GM21576 (cell line): ENCODE data around the gene DBNL.
"Not testable (repeated sequence)": the region's sequence is repeated elsewhere in the genome, so short reads cannot be mapped to it uniquely, and the experiment has no call there.

Source experiments
- ATAC-seq: cut with Tn5 transposase; IDR thresholded peaks from one replicate; pipeline ENCODE4 v1.9.1; 2021; ENCODE audit warnings: mild to moderate bottlenecking, moderate library complexity; ENCODE audit not compliant: unreplicated experiment

The DBNL gene

GRCh38 chr7:44044315-44045225 is at the start of gene DBNL:
DBNL (plus strand) TSS chr7:44044702; CDS start chr7:44044738, 36 bp downstream.
- peak; percentile 62 for ATAC-seq

DNA sequence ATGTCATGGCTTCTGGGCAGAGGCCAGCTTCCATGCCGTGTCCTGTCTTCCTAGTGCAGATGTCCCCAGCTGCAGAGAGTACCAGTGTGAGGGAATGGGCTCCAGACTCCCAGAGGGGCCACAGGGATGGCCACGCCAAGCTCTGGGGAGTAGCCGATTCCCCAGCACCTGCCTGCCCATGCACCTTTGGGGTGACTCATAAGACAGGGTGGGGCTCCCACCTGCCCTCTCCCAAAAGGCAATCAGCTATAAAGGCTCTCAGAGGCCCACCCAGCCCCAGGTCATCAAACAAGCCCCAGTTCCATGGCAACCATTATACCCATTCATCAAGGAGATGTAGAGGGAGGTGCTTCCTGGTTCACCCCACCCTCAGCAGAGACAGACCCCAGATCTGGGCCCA is 47.0 kb upstream of the DBNL start, which contains the start of gene SPDYE1:
Gene SPDYE1 (plus strand): TSS at position 366 of the 400 bp plus-strand sequence. CDS start 2,053 bp downstream, outside the sequence.
- not testable (repeated sequence) for ATAC-seq

DNA sequence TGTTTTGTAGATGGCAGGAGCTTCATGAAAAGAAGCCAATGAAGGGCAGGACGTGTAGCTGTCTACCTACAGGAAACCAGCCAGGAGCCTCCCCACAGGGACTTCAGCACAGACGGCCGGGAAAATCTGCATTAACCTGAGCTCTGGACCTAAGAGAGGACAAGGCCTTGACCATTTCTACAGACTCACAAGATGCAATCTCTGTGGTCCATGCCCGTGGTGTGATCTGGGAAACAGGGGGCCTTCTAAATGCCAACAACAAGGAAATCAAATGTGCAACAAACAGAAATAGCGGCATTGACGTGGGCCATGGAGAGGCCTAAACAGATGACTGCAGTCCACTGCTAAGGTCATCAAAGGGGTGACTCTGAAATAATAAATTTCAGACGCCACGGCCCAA is 32.4 kb upstream of the DBNL start:
- not testable (repeated sequence) for ATAC-seq

- not testable (repeated sequence) for ATAC-seq
Measured at GRCh38 chr7:44015090-44015489, 29.4 kb upstream of the DBNL start.

DNA sequence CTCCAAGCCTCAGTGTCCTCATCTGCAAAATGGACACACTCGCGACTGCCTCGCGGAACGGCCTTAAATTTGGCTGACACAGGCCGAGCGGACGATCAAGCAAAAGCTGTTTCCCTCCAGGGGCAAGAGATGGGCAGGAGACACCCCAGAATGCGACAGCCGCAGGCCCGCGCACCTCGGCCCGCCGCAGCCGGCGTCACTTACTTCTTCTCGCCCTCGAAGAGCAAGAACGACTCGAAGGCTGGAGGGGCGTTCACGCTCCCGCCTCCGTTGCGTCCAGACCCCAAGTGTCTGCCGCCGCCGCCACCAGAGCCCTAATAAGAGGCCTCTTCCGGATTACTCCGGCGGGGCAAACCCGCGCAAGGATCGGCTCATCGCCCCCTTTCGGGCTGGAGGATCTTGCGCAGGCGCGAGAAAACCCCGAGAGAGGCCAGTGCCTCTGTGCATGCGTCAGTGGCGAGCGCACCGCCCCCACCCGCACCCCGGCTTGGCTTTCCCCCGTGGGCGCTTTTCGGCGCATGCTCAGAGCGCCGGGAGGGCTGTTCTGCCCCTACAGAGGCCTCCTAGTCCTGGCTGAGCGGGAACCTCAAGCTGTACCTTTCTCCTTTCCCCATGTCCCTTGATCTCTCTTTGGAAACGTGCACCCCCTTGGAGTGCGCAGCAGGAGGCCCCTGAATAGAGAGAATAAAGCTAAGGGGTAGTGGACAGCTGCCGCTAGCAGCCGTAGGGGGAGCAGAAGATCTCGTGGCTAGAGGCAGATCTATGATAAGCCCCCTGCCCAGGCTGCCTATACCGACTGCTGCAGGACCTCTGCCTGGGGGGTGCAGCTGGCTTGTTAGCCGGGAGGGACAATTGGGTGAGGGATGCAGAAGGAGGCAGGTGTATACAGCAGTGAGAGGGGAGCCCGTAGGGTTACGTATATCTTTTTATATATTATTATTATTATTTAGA is 25.4 kb upstream of the DBNL start:
- peak; percentile 92 for ATAC-seq

GRCh38 chr7:44019825-44020224 is 24.7 kb upstream of the DBNL start:
- not testable (repeated sequence) for ATAC-seq

- ATAC-seq = not testable (repeated sequence)
Measured at GRCh38 chr7:44022069-44022468, 22.4 kb upstream of the DBNL start.

DNA sequence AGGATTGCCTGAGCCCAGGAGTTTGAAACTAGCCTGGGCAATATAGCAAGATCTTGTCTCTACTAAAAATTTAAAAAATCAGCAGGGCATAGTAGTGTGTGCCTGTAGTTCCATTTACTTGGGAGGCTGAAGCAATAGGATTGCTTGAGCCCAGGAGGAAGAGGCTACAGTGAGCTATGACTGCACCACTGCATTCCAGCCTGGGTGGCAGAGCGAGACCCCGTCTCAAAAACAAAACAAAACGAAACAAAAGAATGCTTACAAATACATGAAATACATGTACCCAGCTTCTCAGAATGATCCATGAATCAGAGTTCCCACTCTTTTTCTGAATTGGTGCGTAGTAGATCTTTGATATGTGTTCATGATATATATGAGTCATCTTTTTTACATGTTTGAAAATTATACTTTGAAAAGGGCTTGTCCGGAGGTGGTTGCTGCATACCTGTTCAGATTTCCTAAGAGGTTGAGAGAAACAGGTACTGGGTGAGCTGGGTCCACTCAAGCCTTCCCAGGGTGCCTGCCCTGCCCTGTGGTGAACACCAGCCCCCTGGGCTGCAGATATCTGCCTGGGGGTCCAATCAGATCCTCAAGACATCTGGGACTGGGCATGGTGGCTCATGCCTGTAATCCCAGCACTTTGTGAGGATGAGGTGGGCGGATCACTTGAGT is 21.6 kb upstream of the DBNL start:
- not testable (repeated sequence) for ATAC-seq

- ATAC-seq = not testable (repeated sequence)
Measured at GRCh38 chr7:44029433-44029832, 15.1 kb upstream of the DBNL start.

DNA sequence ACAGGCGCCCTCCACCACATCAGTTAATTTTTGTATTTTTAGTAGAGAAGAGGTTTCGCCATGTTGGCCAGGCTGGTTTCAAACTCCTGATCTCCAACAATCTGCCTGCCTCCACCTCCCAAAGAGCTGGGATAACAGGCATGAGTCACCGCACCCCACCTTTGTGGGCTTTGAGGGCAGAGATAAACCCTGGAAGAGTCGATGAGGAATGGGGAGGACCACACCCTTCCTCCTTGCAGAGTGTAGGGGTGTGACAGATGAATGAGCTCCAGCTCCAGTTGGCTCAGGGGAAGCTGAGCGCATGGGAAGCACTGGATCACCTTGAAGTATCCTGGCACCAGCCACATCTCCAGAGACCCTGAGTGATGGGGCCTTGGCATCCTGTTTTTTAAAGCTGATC is 14.5 kb upstream of the DBNL start:
- ATAC-seq = not testable (repeated sequence)

DNA sequence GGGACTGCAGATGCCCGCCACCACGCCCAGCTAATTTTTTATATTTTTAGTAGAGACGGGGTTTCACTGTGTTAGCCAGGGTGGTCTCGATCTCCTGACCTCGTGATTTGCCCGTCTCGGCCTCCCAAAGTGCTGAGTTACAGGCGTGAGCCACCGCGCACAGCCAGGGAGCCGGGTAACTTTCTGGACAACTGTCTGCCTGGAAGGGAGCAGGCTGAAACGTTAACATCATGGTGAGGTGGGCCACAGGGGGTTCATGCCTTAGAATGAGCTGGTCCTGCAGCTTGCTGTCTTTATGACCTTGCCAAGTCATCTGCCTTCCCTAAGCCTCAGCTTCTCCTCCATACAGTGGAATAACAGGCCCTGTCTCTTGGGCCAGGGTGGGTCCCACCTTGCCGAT is 13.2 kb upstream of the DBNL start:
- not testable (repeated sequence) for ATAC-seq

DNA sequence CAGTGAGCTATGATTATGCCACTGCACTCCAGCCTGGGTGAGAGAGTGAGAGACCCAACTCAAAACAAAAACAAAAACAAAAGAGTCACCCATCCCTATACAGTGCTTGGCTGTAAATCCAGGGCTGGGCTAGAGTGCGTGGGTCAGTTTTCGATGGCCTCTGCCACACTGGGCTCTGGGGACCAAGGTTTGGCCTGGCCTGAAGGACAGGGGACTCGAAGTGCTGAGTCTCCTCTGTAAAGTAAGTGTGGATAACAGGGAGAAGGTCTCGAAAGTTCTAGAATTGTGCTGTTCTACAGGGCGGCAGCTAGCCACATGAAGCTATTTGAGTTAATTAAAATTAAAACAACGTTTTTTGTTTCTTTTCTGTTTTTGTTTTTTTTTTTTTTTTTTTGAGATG is 12.5 kb upstream of the DBNL start:
- not testable (repeated sequence) for ATAC-seq

DNA sequence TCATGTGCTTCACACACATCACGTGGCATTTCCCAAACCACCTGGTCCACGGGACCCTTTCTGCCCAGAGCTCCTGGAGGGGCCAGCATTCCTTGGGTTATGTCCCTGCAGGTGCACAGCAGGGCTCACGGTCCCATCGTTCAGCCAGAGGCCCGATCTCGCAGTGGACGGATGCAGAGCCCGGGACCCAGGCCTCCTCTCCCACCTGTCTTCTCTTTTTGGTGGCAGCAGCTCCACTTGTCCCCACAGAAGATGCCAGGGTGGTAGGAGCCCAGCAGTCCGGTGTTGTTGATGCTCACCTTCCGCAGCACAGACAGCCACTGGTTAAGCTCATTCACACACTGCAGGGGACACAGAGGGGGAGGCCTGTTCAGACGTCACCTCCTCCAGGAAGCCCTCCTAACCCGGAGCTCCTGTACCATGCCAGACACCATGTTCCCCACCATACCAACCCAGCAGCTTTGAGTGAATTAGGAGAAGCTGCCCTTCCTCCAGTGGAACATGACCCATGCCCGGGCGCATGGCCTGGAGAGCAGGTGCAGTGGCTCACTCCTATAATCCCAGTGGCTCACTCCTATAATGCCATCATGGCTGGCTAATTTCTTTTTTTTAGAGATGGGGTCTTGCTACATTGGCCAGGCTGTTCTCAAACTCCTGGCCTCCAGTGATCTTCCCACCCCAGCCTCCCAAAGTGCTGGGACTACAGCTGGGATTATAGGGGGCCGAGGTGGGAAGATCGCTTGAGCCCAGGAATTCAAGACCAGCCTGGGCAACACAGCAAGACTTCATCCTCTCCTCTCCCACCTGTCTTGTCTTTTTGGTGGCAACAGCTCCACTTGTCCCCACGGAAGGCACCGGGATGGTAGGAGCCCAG is 10.3 kb upstream of the DBNL start:
- not testable (repeated sequence) for ATAC-seq

GRCh38 chr7:44036364-44036763 is 8.1 kb upstream of the DBNL start:
- ATAC-seq = not testable (repeated sequence)

DNA sequence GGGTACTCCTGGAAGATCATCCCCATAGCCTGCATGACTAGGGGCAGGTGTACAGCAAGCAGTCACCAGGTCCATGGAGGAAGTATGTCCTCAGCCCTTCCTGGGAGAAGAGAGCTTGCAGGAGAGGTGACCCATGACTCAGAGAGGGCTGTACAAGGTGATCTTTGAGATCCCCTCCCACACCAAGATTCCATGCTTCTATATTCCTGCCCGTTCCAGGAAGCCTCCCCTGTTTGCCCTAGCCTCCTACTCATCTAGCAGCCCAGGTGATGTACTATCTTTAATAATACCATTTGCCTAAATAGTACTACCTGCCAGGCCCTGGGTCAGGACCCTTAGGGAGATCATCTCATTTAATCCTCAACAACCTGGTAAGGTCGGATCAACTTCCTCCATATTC is 6.6 kb upstream of the DBNL start:
- ATAC-seq = not testable (repeated sequence)

DNA sequence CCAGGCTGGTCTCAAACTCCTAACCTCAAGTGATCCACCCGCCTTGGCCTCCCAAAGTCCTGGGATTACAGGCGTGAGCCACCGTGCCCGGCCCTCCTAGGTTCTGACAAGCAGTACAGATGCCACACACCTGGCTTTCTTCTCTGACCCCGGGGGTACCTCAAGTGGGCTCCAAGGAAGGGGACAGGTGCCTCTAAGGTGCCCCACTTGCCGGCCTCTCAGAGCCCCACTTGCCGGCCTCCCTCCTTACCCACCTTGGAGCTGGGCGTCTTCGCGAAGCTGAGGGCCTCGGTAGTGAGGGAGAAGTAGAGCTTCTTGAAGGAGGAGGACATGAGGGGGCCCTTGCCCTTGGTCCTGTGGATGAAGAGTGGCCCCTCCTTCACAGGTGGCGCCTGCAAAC is 5.9 kb upstream of the DBNL start:
- ATAC-seq = not testable (repeated sequence)

DNA sequence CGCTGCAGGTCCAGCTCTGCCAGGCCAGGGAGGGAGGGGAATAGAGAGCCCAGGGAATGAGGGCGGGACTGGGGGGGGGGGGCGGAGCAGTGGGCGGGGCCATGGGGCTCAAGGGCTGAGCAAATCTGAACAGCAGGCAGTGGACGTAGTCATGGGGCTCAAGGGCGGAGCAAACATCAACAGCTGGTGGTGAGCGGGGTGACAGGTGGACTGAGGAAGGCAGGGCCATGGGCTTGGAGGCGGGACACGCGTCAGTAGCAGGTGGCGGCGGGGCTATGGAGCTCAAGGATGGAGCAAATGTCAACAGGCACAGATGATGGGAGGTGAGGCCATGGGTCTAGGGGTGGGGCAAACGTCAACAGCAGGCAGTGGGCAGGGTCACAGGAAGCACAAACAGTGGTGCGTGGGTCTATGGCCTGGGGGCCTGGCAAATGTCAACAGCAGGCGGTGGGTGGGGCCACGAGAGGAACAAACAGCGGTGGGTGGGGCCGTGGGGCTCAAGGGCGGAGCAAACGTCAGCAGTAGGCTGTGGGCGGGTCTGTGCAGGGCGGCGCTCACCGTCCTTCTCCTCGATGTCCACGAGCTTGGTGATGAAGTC is 5.4 kb upstream of the DBNL start:
- peak; percentile 67 for ATAC-seq

GRCh38 chr7:44039800-44040492 is 4.6 kb upstream of the DBNL start:
- ATAC-seq = peak; percentile 5

GRCh38 chr7:44040493-44040891 is 4.0 kb upstream of the DBNL start:
- peak; percentile 35 for ATAC-seq
